ENCODE results near the gene SORCS2. TPM values are rescaled to one million over a fixed set of nuclear protein-coding genes. Genes with fewer than 3 reads are reported as not detected.

The SORCS2 gene
- total RNA-seq, 5 donors from 2014 or later (not counting 1 experiment from before 2014, with no cell fraction given), result 0.22 TPM; not detected in 4

- H3K27ac Mint-ChIP-seq, result no peak overlapping the region
- ChIA-PET POLR2A (no interaction called here), CTCF (no interaction called here)
- WGBS (ENCODE audit: insufficient coverage), result 77% methylated on average over 5 of the region's 13 CpGs
- Histone ChIP-seq H3K4me1 (ENCODE audit: control insufficient read depth in 1 of 2, extremely low read depth in 1 of 2, insufficient read depth in 2 of 2, low read length in 2 of 2) (no peaks in the 10 kb centered on the region), H3K27me3 (replicated peaks in 1 of 2; ENCODE audit: control insufficient read depth in 2 of 2, extremely low read depth in 1 of 2, insufficient read depth in 2 of 2, low read length in 1 of 2) (peaks cover 0 to 2% of the 10 kb centered on the region in 2 experiments), H3K9me3 (no peaks in the 10 kb centered on the region), H3K27ac (ENCODE audit: low read length) (no peak overlapping the region), H3K36me3 (ENCODE audit: control insufficient read depth in 2 of 2, extremely low read depth in 1 of 2, insufficient read depth in 1 of 2, low read length in 1 of 2) (no peaks in the 10 kb centered on the region), H3K4me3 (ENCODE audit: control insufficient read depth in 1 of 2, extremely low read depth in 1 of 2, low read length in 1 of 2) (no peak overlapping the region)
- no peak overlapping the region for H3K4me3 Mint-ChIP-seq
- DNase-seq, result no peak
- H3K27me3 Mint-ChIP-seq, result peaks cover 3 to 4% of the 10 kb centered on the region in 2 donors
- ATAC-seq (replicated peaks in 1 of 4), result no peak
- no peaks in the 10 kb centered on the region for H3K9me3 Mint-ChIP-seq
- no peaks in the 10 kb centered on the region for H3K4me1 Mint-ChIP-seq
- H3K36me3 Mint-ChIP-seq, result no peaks in the 10 kb centered on the region
Measured at GRCh38 chr4:7359400-7360062, 167.2 kb downstream of the SORCS2 start.

GRCh38 chr4:7360806-7361205, 168.5 kb downstream of the SORCS2 start:
- no peaks in the 10 kb centered on the region for H3K9me3 ChIP-seq
- 84% methylated on average over 4 of the region's 8 CpGs for WGBS (ENCODE audit: insufficient coverage)
- Mint-ChIP-seq H3K36me3 (no peaks in the 10 kb centered on the region), H3K9me3 (no peaks in the 10 kb centered on the region), H3K27ac (no peak overlapping the region), H3K4me1 (no peaks in the 10 kb centered on the region), H3K27me3 (peaks cover 0 to 7% of the 10 kb centered on the region in 2 donors), H3K4me3 (no peak overlapping the region)
- ATAC-seq (replicated peaks in 1 of 4) (no peak), DNase-seq (no peak)
- CTCF ChIA-PET, result no interaction called here
- H3K4me1 ChIP-seq (ENCODE audit: control insufficient read depth in 1 of 2, extremely low read depth in 1 of 2, insufficient read depth in 2 of 2, low read length in 2 of 2), result no peaks in the 10 kb centered on the region
- POLR2A ChIA-PET, result no interaction called here
- H3K27me3 ChIP-seq (replicated peaks in 1 of 2; ENCODE audit: control insufficient read depth in 2 of 2, extremely low read depth in 1 of 2, insufficient read depth in 2 of 2, low read length in 1 of 2), result peaks cover 0 to 2% of the 10 kb centered on the region in 2 experiments
- no peak overlapping the region for H3K27ac ChIP-seq (ENCODE audit: low read length)
- no peak overlapping the region for H3K4me3 ChIP-seq (ENCODE audit: control insufficient read depth in 1 of 2, extremely low read depth in 1 of 2, low read length in 1 of 2)
- H3K36me3 ChIP-seq (ENCODE audit: control insufficient read depth in 2 of 2, extremely low read depth in 1 of 2, insufficient read depth in 1 of 2, low read length in 1 of 2), result no peaks in the 10 kb centered on the region

- Histone ChIP-seq H3K9me3 (no peaks in the 10 kb centered on the region), H3K36me3 (ENCODE audit: control insufficient read depth in 2 of 2, extremely low read depth in 1 of 2, insufficient read depth in 1 of 2, low read length in 1 of 2) (no peaks in the 10 kb centered on the region), H3K27ac (ENCODE audit: low read length) (no peak overlapping the region), H3K4me3 (ENCODE audit: control insufficient read depth in 1 of 2, extremely low read depth in 1 of 2, low read length in 1 of 2) (no peak overlapping the region), H3K4me1 (ENCODE audit: control insufficient read depth in 1 of 2, extremely low read depth in 1 of 2, insufficient read depth in 2 of 2, low read length in 2 of 2) (no peaks in the 10 kb centered on the region), H3K27me3 (replicated peaks in 1 of 2; ENCODE audit: control insufficient read depth in 2 of 2, extremely low read depth in 1 of 2, insufficient read depth in 2 of 2, low read length in 1 of 2) (peaks cover 0 to 2% of the 10 kb centered on the region in 2 experiments)
- no peak for DNase-seq
- H3K27ac Mint-ChIP-seq, result no peak overlapping the region
- peaks cover under 1 to 7% of the 10 kb centered on the region in 2 donors for H3K27me3 Mint-ChIP-seq
- H3K4me1 Mint-ChIP-seq, result no peaks in the 10 kb centered on the region
- ChIA-PET CTCF (no interaction called here), POLR2A (no interaction called here)
- no peak overlapping the region for H3K4me3 Mint-ChIP-seq
- ATAC-seq (replicated peaks in 1 of 4), result no peak
- no peaks in the 10 kb centered on the region for H3K9me3 Mint-ChIP-seq
- no peaks in the 10 kb centered on the region for H3K36me3 Mint-ChIP-seq
- WGBS (ENCODE audit: insufficient coverage), result 66% methylated on average over 11 of the region's 14 CpGs
Measured at GRCh38 chr4:7361280-7361895, 169.1 kb downstream of the SORCS2 start.

- H3K9me3 ChIP-seq, result no peaks in the 10 kb centered on the region
- no peaks in the 10 kb centered on the region for H3K36me3 ChIP-seq (ENCODE audit: control insufficient read depth in 2 of 2, extremely low read depth in 1 of 2, insufficient read depth in 1 of 2, low read length in 1 of 2)
- H3K27me3 Mint-ChIP-seq, result peaks cover 4 to 10% of the 10 kb centered on the region in 2 donors
- H3K4me3 Mint-ChIP-seq, result no peak overlapping the region
- ATAC-seq (replicated peaks in 1 of 4) (no peak), DNase-seq (no peak)
- CTCF ChIA-PET, result no interaction called here
- no peak overlapping the region for H3K27ac ChIP-seq (ENCODE audit: low read length)
- H3K9me3 Mint-ChIP-seq, result no peaks in the 10 kb centered on the region
- WGBS (ENCODE audit: insufficient coverage), result 56% methylated on average over 1 of the region's 2 CpGs
- no peak overlapping the region for H3K4me3 ChIP-seq (ENCODE audit: control insufficient read depth in 1 of 2, extremely low read depth in 1 of 2, low read length in 1 of 2)
- no peaks in the 10 kb centered on the region for H3K4me1 ChIP-seq (ENCODE audit: control insufficient read depth in 1 of 2, extremely low read depth in 1 of 2, insufficient read depth in 2 of 2, low read length in 2 of 2)
- H3K27me3 ChIP-seq (replicated peaks in 1 of 2; ENCODE audit: control insufficient read depth in 2 of 2, extremely low read depth in 1 of 2, insufficient read depth in 2 of 2, low read length in 1 of 2), result peaks cover 0 to 9% of the 10 kb centered on the region in 2 experiments
- H3K36me3 Mint-ChIP-seq, result no peaks in the 10 kb centered on the region
- POLR2A ChIA-PET, result no interaction called here
- H3K27ac Mint-ChIP-seq, result no peak overlapping the region
- no peaks in the 10 kb centered on the region for H3K4me1 Mint-ChIP-seq
Measured at GRCh38 chr4:7362341-7362740, 170.0 kb downstream of the SORCS2 start.

GRCh38 chr4:7362862-7363430, 170.6 kb downstream of the SORCS2 start:
- Histone ChIP-seq H3K27me3 (replicated peaks in 1 of 2; ENCODE audit: control insufficient read depth in 2 of 2, extremely low read depth in 1 of 2, insufficient read depth in 2 of 2, low read length in 1 of 2) (peaks cover 0 to 12% of the 10 kb centered on the region in 2 experiments), H3K4me3 (ENCODE audit: control insufficient read depth in 1 of 2, extremely low read depth in 1 of 2, low read length in 1 of 2) (no peak overlapping the region), H3K27ac (ENCODE audit: low read length) (no peak overlapping the region), H3K9me3 (no peaks in the 10 kb centered on the region), H3K4me1 (ENCODE audit: control insufficient read depth in 1 of 2, extremely low read depth in 1 of 2, insufficient read depth in 2 of 2, low read length in 2 of 2) (no peaks in the 10 kb centered on the region), H3K36me3 (ENCODE audit: control insufficient read depth in 2 of 2, extremely low read depth in 1 of 2, insufficient read depth in 1 of 2, low read length in 1 of 2) (no peaks in the 10 kb centered on the region)
- 95% methylated on average over 3 of the region's 4 CpGs for WGBS (ENCODE audit: insufficient coverage)
- POLR2A ChIA-PET, result no interaction called here
- Mint-ChIP-seq H3K4me1 (no peaks in the 10 kb centered on the region), H3K27me3 (peaks cover 4 to 10% of the 10 kb centered on the region in 2 donors), H3K4me3 (no peak overlapping the region), H3K9me3 (no peaks in the 10 kb centered on the region), H3K27ac (no peak overlapping the region), H3K36me3 (no peaks in the 10 kb centered on the region)
- ATAC-seq (replicated peaks in 1 of 4) (no peak), DNase-seq (no peak)
- CTCF ChIA-PET, result no interaction called here

- H3K4me1 Mint-ChIP-seq, result no peaks in the 10 kb centered on the region
- POLR2A ChIA-PET, result no interaction called here
- no peaks in the 10 kb centered on the region for H3K9me3 ChIP-seq
- H3K9me3 Mint-ChIP-seq, result no peaks in the 10 kb centered on the region
- H3K27me3 ChIP-seq (replicated peaks in 1 of 2; ENCODE audit: control insufficient read depth in 2 of 2, extremely low read depth in 1 of 2, insufficient read depth in 2 of 2, low read length in 1 of 2), result peaks cover 0 to 23% of the 10 kb centered on the region in 2 experiments
- no peak overlapping the region for H3K27ac ChIP-seq (ENCODE audit: low read length)
- no peak for DNase-seq
- ATAC-seq (replicated peaks in 1 of 4), result no peak
- WGBS (ENCODE audit: insufficient coverage), result 67% methylated on average over 4 of the region's 5 CpGs
- H3K4me1 ChIP-seq (ENCODE audit: control insufficient read depth in 1 of 2, extremely low read depth in 1 of 2, insufficient read depth in 2 of 2, low read length in 2 of 2), result no peaks in the 10 kb centered on the region
- no peak overlapping the region for H3K4me3 Mint-ChIP-seq
- no peaks in the 10 kb centered on the region for H3K36me3 Mint-ChIP-seq
- CTCF ChIA-PET, result no interaction called here
- H3K27me3 Mint-ChIP-seq, result peaks cover 4 to 10% of the 10 kb centered on the region in 2 donors
- H3K27ac Mint-ChIP-seq, result no peak overlapping the region
- no peak overlapping the region for H3K4me3 ChIP-seq (ENCODE audit: control insufficient read depth in 1 of 2, extremely low read depth in 1 of 2, low read length in 1 of 2)
- no peaks in the 10 kb centered on the region for H3K36me3 ChIP-seq (ENCODE audit: control insufficient read depth in 2 of 2, extremely low read depth in 1 of 2, insufficient read depth in 1 of 2, low read length in 1 of 2)
Measured at GRCh38 chr4:7364979-7365378, 172.6 kb downstream of the SORCS2 start.
